GM21367 (cell line): ENCODE data around the gene GLIS1.

ENCODE experiments used
- ATAC-seq: cut with Tn5 transposase; IDR thresholded peaks from one replicate; pipeline ENCODE4 v1.9.1; 2021; ENCODE audit not compliant: unreplicated experiment

Gene GLIS1

GRCh38 chr1:53458634-53459033 lies 280.3 kb downstream of the GLIS1 start:
- ATAC-seq = no peak
